Measurements from ENCODE around the gene SYNJ2BP. TPM values are rescaled to one million over a fixed set of nuclear protein-coding genes. Genes with fewer than 3 reads are reported as not detected.
"Not testable (repeated sequence)": the region's sequence is repeated elsewhere in the genome, so short reads cannot be mapped to it uniquely, and the experiment has no call there.

Gene SYNJ2BP
- total and polyA plus RNA-seq, 4 donors: 8.8 to 27.1 (median 17.2) TPM

- Histone ChIP-seq H3K27me3 (ENCODE audit: control insufficient read depth in 4 of 4, insufficient read depth in 4 of 4, low read length in 3 of 4) (no peaks in the 10 kb centered on the region), H3K9me3 (ENCODE audit: control insufficient read depth in 4 of 4, low read length in 3 of 4) (peaks cover 2 to 16% (median 8%) of the 10 kb centered on the region in 4 donors), H3K9ac (ENCODE audit: low read depth in 1 of 2, low read length in 2 of 2) (no peak overlapping the region), H3K36me3 (ENCODE audit: control insufficient read depth in 4 of 4, insufficient read depth in 3 of 4, low read depth in 1 of 4, low read length in 3 of 4) (no peaks in the 10 kb centered on the region), H3K27ac (ENCODE audit: low read depth in 1 of 2, low read length in 2 of 2) (no peak overlapping the region), H3K4me1 (ENCODE audit: control insufficient read depth in 4 of 4, insufficient read depth in 4 of 4, low read length in 3 of 4) (no peaks in the 10 kb centered on the region), H3K4me3 (ENCODE audit: low read depth in 1 of 3, low read length in 3 of 3) (no peak overlapping the region)
- TF ChIP-seq RXRA (IDR thresholded peaks at IDR 0.05): no peak
- TF ChIP-seq JUND (IDR thresholded peaks at IDR 0.05): no peak
- no peak for TF ChIP-seq FOXA2 (IDR thresholded peaks at IDR 0.05)
- 74% methylated on average over 3 of the region's 3 CpGs for WGBS
- DNase-seq (ENCODE audit: low spot score): no peak
Measured at GRCh38 chr14:70441641-70442040, 24.8 kb upstream of the SYNJ2BP start.

- WGBS: 31% methylated on average over 4 of the region's 4 CpGs
- Histone ChIP-seq H3K9ac (ENCODE audit: low read depth in 1 of 2, low read length in 2 of 2) (no peak overlapping the region), H3K36me3 (ENCODE audit: control insufficient read depth in 4 of 4, insufficient read depth in 3 of 4, low read depth in 1 of 4, low read length in 3 of 4) (no peaks in the 10 kb centered on the region), H3K27ac (ENCODE audit: low read depth in 1 of 2, low read length in 2 of 2) (no peak overlapping the region), H3K27me3 (ENCODE audit: control insufficient read depth in 4 of 4, insufficient read depth in 4 of 4, low read length in 3 of 4) (no peaks in the 10 kb centered on the region), H3K4me1 (ENCODE audit: control insufficient read depth in 4 of 4, insufficient read depth in 4 of 4, low read length in 3 of 4) (no peaks in the 10 kb centered on the region), H3K9me3 (ENCODE audit: control insufficient read depth in 4 of 4, low read length in 3 of 4) (peaks cover 0 to under 1% (median 0%) of the 10 kb centered on the region in 4 donors), H3K4me3 (ENCODE audit: low read depth in 1 of 3, low read length in 3 of 3) (no peak overlapping the region)
- DNase-seq (ENCODE audit: low spot score): no peak
- TF ChIP-seq, protein P1, sequence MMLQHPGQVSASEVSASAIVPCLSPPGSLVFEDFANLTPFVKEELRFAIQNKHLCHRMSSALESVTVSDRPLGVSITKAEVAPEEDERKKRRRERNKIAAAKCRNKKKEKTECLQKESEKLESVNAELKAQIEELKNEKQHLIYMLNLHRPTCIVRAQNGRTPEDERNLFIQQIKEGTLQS (IDR thresholded peaks at IDR 0.05): no peak
- no peak for TF ChIP-seq GABPA (IDR thresholded peaks at IDR 0.05 in 1 of 2, conservative IDR thresholded peaks at IDR 0.05 in 1 of 2)
- no peak for TF ChIP-seq HNF4A (conservative IDR thresholded peaks at IDR 0.05)
- TF ChIP-seq RXRA (IDR thresholded peaks at IDR 0.05): no peak
- TF ChIP-seq EGR1 (IDR thresholded peaks at IDR 0.05; ENCODE audit: low read depth in 2 of 2): no peak
- TF ChIP-seq HNF4G (IDR thresholded peaks at IDR 0.05): no peak
- TF ChIP-seq SP1 (IDR thresholded peaks at IDR 0.05): no peak
- no peak for TF ChIP-seq CTCF (IDR thresholded peaks at IDR 0.05; ENCODE audit: low read depth, low read length, missing input control)
- no peak for TF ChIP-seq REST (IDR thresholded peaks at IDR 0.05)
- TF ChIP-seq FOXA2 (IDR thresholded peaks at IDR 0.05): no peak
- TF ChIP-seq, protein P2, sequence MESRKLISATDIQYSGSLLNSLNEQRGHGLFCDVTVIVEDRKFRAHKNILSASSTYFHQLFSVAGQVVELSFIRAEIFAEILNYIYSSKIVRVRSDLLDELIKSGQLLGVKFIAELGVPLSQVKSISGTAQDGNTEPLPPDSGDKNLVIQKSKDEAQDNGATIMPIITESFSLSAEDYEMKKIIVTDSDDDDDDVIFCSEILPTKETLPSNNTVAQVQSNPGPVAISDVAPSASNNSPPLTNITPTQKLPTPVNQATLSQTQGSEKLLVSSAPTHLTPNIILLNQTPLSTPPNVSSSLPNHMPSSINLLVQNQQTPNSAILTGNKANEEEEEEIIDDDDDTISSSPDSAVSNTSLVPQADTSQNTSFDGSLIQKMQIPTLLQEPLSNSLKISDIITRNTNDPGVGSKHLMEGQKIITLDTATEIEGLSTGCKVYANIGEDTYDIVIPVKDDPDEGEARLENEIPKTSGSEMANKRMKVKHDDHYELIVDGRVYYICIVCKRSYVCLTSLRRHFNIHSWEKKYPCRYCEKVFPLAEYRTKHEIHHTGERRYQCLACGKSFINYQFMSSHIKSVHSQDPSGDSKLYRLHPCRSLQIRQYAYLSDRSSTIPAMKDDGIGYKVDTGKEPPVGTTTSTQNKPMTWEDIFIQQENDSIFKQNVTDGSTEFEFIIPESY (IDR thresholded peaks at IDR 0.05): no peak
- no peak for TF ChIP-seq RAD21 (IDR thresholded peaks at IDR 0.05)
Measured at GRCh38 chr14:70436867-70437266, 20.0 kb upstream of the SYNJ2BP start.

- H3K4me1 ChIP-seq (ENCODE audit: control insufficient read depth in 4 of 4, insufficient read depth in 4 of 4, low read length in 3 of 4); H3K27me3 ChIP-seq (ENCODE audit: control insufficient read depth in 4 of 4, insufficient read depth in 4 of 4, low read length in 3 of 4); DNase-seq (ENCODE audit: low spot score); H3K27ac ChIP-seq (ENCODE audit: low read depth in 1 of 2, low read length in 2 of 2); H3K9me3 ChIP-seq (ENCODE audit: control insufficient read depth in 4 of 4, low read length in 3 of 4); H3K9ac ChIP-seq (ENCODE audit: low read depth in 1 of 2, low read length in 2 of 2); H3K36me3 ChIP-seq (ENCODE audit: control insufficient read depth in 4 of 4, insufficient read depth in 3 of 4, low read depth in 1 of 4, low read length in 3 of 4); H3K4me3 ChIP-seq (ENCODE audit: low read depth in 1 of 3, low read length in 3 of 3): not testable (repeated sequence)
- WGBS: 85% methylated on average over 4 of the region's 4 CpGs
Measured at GRCh38 chr14:70426555-70426954, 9.7 kb upstream of the SYNJ2BP start.

All from liver (tissue), 9 donors.